ENCODE measurements around the gene KLF1. TPM values are rescaled to one million over a fixed set of nuclear protein-coding genes. Genes with fewer than 3 reads are reported as not detected.

KLF1 gene
- total and polyA plus RNA-seq, 8 donors = 0.05 to 0.19 (median 0.18) TPM; not detected in 5

DNA sequence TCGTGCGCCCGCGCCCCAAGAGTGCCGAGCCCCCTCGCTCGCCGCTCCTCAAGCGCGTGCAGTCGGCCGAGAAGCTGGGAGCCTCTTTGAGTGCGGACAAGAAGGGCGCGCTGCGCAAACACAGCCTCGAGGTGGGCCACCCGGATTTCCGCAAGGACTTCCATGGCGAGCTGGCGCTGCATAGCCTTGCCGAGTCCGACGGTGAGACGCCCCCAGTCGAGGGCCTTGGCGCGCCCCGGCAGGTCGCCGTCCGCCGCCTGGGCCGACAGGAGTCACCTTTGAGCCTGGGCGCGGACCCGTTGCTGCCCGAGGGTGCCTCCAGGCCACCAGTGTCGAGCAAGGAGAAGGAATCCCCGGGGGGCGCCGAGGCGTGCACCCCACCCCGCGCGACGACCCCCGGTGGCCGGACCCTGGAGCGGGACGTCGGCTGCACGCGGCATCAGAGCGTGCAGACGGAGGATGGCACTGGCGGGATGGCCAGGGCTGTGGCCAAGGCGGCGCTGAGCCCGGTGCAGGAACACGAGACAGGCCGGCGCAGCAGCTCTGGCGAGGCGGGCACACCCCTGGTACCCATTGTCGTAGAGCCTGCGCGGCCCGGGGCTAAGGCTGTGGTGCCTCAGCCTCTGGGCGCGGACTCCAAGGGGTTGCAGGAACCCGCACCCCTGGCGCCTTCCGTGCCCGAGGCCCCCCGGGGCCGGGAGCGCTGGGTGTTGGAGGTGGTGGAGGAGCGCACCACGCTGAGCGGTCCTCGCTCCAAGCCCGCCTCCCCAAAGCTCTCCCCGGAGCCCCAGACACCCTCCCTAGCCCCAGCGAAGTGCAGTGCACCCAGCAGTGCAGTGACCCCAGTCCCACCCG lies 12.9 kb downstream of the KLF1 start:
- TF ChIP-seq POLR2A (IDR thresholded peaks at IDR 0.05) (no peak), POLR2AphosphoS5 (IDR thresholded peaks at IDR 0.05) (no peak), EP300 (IDR thresholded peaks at IDR 0.05) (no peak)
- TF ChIP-seq, protein P1, sequence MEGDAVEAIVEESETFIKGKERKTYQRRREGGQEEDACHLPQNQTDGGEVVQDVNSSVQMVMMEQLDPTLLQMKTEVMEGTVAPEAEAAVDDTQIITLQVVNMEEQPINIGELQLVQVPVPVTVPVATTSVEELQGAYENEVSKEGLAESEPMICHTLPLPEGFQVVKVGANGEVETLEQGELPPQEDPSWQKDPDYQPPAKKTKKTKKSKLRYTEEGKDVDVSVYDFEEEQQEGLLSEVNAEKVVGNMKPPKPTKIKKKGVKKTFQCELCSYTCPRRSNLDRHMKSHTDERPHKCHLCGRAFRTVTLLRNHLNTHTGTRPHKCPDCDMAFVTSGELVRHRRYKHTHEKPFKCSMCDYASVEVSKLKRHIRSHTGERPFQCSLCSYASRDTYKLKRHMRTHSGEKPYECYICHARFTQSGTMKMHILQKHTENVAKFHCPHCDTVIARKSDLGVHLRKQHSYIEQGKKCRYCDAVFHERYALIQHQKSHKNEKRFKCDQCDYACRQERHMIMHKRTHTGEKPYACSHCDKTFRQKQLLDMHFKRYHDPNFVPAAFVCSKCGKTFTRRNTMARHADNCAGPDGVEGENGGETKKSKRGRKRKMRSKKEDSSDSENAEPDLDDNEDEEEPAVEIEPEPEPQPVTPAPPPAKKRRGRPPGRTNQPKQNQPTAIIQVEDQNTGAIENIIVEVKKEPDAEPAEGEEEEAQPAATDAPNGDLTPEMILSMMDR (IDR thresholded peaks at IDR 0.05) = no peak
- Histone ChIP-seq H3K4me3 (peak overlapping the region; percentile 13 to 42 (median 30)), H3K27me3 (no peaks in the 10 kb centered on the region), H3K4me1 (peaks cover 0 to 13% (median 4%) of the 10 kb centered on the region in 4 donors), H3K9me3 (no peaks in the 10 kb centered on the region), H3K27ac (no peak overlapping the region), H3K36me3 (peaks cover 25 to 58% (median 53%) of the 10 kb centered on the region in 4 donors)
- 62 to 91% (median 83%) methylated on average over 44 to 86 of the region's 86 CpGs for WGBS, 5 donors
- intact Hi-C loops (cut with DNase I; ENCODE audit: low total_unique reads) = no loop called here
- DNase-seq = no peak

DNA sequence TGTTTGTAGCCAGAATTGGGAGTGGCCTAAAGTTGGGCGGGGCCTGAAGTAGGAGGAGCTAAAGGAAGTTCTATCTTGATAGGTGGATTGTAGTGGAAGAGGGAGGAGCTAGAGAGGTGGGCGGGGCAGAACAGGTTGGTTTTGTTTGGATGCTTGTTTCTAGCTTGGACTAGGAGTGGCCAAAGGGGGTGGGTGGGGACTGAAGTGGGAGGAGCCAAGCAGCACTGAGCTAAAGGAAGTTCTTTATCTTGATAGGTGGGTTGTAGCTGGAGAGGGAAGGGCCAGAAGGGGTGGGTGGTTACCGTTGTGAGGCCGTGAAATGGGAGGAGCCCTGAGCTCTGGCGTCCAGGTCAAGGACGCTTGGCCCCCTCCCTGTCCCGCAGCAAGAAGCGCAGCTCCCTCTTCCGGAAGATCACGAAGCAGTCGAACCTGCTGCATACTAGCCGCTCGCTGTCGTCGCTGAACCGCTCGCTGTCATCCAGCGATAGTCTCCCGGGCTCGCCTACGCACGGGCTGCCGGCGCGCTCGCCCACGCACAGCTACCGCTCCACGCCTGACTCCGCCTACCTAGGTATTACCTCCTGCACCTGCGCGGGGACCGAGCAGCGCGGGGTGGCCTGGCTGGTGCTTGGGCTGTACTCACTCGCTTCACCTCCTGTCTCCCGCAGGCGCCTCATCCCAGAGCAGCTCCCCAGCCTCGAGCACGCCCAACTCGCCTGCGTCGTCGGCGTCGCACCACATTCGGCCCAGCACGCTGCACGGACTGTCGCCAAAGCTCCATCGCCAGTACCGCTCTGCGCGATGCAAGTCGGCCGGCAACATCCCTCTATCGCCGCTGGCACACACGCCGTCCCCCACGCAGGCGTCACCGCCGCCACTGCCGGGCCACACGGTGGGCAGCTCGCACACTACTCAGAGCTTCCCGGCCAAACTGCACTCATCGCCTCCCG lies 13.8 kb downstream of the KLF1 start:
- H3K27ac ChIP-seq = peak overlapping the region in 2 of 5 donors; percentile 51 to 53
- WGBS, 5 donors = 39 to 65% (median 41%) methylated on average over 48 to 70 of the region's 70 CpGs

DNA sequence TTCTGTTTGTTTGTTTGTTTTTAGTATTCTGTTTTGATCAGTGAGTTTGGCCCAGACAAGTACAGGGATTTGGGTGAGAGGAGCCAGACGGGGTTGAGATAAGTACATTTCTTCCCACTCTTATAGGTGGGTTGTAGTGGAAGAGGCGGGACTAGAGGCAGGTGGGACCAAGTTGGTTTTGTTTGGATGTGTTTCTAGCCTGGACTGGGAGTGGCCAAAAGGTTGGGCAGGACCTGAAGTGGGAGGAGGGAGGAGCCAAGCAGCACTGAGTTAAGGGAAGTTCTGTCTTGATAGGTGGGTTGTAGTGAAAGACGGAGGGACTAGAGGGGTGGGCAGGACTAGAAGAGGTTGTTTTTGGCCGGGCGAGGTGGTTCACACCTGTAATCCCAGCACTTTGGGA lies 14.7 kb downstream of the KLF1 start:
- Histone ChIP-seq H3K4me3 (no peak overlapping the region), H3K4me1 (peaks cover 9 to 22% (median 14%) of the 10 kb centered on the region in 4 donors), H3K9me3 (no peaks in the 10 kb centered on the region), H3K36me3 (peaks cover 15 to 43% (median 38%) of the 10 kb centered on the region in 4 donors), H3K27ac (no peak overlapping the region), H3K27me3 (peaks cover 0 to 6% (median 0%) of the 10 kb centered on the region in 3 donors)
- TF ChIP-seq, protein P1 (IDR thresholded peaks at IDR 0.05) = no peak
- no peak for TF ChIP-seq POLR2A (IDR thresholded peaks at IDR 0.05)
- TF ChIP-seq POLR2AphosphoS5 (IDR thresholded peaks at IDR 0.05) = no peak
- TF ChIP-seq EP300 (IDR thresholded peaks at IDR 0.05) = no peak
- intact Hi-C loops (cut with DNase I; ENCODE audit: low total_unique reads) = no loop called here
- 76 to 90% (median 81%) methylated on average over 5 of the region's 5 CpGs for WGBS, 5 donors
- DNase-seq = no peak

More for the DNA sequence above, 13.8 kb downstream of the KLF1 start:
- Histone ChIP-seq H3K9me3 (no peaks in the 10 kb centered on the region), H3K4me1 (peaks cover 0 to 13% (median 4%) of the 10 kb centered on the region in 4 donors), H3K4me3 (peak overlapping the region; percentile 13 to 42 (median 30)), H3K36me3 (peaks cover 24 to 53% (median 48%) of the 10 kb centered on the region in 4 donors), H3K27me3 (no peaks in the 10 kb centered on the region)
- TF ChIP-seq POLR2A (IDR thresholded peaks at IDR 0.05) = no peak
- TF ChIP-seq EP300 (IDR thresholded peaks at IDR 0.05) = no peak
- TF ChIP-seq, protein P1 (IDR thresholded peaks at IDR 0.05) = no peak
- TF ChIP-seq POLR2AphosphoS5 (IDR thresholded peaks at IDR 0.05) = no peak
- intact Hi-C loops (cut with DNase I; ENCODE audit: low total_unique reads) = no loop called here
- DNase-seq = peak; percentile 87 to 88

DNA sequence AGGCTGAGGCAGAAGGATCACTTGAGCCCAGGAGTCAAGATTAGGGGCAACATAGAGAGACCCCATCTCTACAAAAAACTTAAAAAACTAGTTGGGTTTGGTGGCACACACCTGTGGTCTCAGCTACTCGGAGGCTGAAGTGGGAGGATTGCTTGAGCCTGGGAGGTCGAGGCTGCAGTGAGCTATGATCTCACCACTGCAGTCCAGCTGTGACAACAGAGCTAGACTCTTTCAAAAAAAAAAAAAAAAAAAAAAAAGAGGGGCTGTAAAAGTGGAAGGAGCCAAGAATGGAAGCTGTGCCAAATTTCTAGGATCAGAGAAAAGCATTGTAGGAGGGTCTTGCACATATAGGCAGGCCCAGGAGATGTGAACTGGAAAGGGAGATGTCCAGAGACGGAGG lies 15.3 kb downstream of the KLF1 start:
- intact Hi-C loops (cut with DNase I; ENCODE audit: low total_unique reads) = no loop called here
- 65 to 88% (median 76%) methylated on average over 3 of the region's 3 CpGs for WGBS, 5 donors
- H3K9me3 ChIP-seq = no peaks in the 10 kb centered on the region
- H3K4me1 ChIP-seq = peaks cover 13 to 24% (median 18%) of the 10 kb centered on the region in 4 donors
- TF ChIP-seq POLR2AphosphoS5 (IDR thresholded peaks at IDR 0.05) = no peak
- TF ChIP-seq, protein P1 (IDR thresholded peaks at IDR 0.05) = no peak
- TF ChIP-seq POLR2A (IDR thresholded peaks at IDR 0.05) = no peak
- TF ChIP-seq EP300 (IDR thresholded peaks at IDR 0.05) = no peak
- no peak for DNase-seq
- H3K27me3 ChIP-seq = peaks cover 0 to 10% (median 0%) of the 10 kb centered on the region in 3 donors
- peaks cover 9 to 37% (median 32%) of the 10 kb centered on the region in 4 donors for H3K36me3 ChIP-seq
- no peak overlapping the region for H3K27ac ChIP-seq
- no peak overlapping the region for H3K4me3 ChIP-seq
